DMS 273 treated with DMSO at 0.1 percent for 48 hours (cell line): ENCODE data around the gene TRPM3.

Experiments used
- DNase-seq: peaks from one replicate; lab custom pipeline; 2025; lab: John Stamatoyannopoulos, UW

Gene TRPM3

GRCh38 chr9:70947511-70947910 is 173.9 kb downstream of the TRPM3 start:
- no peak for DNase-seq

GRCh38 chr9:70947086-70947485 is 174.3 kb downstream of the TRPM3 start:
- no peak for DNase-seq

- DNase-seq, result no peak
Observed at GRCh38 chr9:70945301-70945700, 176.1 kb downstream of the TRPM3 start.

- no peak for DNase-seq
Observed at GRCh38 chr9:70941191-70941590, 180.2 kb downstream of the TRPM3 start.

GRCh38 chr9:70940605-70941004 is 180.8 kb downstream of the TRPM3 start:
- no peak for DNase-seq

GRCh38 chr9:70936536-70936935 is 184.9 kb downstream of the TRPM3 start:
- no peak for DNase-seq

GRCh38 chr9:70935856-70936255 is 185.6 kb downstream of the TRPM3 start:
- DNase-seq, result no peak

GRCh38 chr9:70934642-70935041 is 186.8 kb downstream of the TRPM3 start:
- DNase-seq, result no peak

- no peak for DNase-seq
Observed at GRCh38 chr9:70933321-70933720, 188.1 kb downstream of the TRPM3 start.

- DNase-seq, result no peak
Observed at GRCh38 chr9:70932097-70932496, 189.3 kb downstream of the TRPM3 start.

GRCh38 chr9:70927530-70927929 is 193.9 kb downstream of the TRPM3 start:
- DNase-seq, result no peak

GRCh38 chr9:70924895-70925547 is 196.4 kb downstream of the TRPM3 start:
- peak; percentile 53 for DNase-seq

GRCh38 chr9:70924380-70924779 is 197.0 kb downstream of the TRPM3 start:
- no peak for DNase-seq

- DNase-seq, result no peak
Observed at GRCh38 chr9:70923961-70924360, 197.5 kb downstream of the TRPM3 start.

- no peak for DNase-seq
Observed at GRCh38 chr9:70921136-70921535, 200.3 kb downstream of the TRPM3 start.

GRCh38 chr9:70917277-70917676 is 204.1 kb downstream of the TRPM3 start:
- no peak for DNase-seq

- DNase-seq, result no peak
Observed at GRCh38 chr9:70911791-70912190, 209.6 kb downstream of the TRPM3 start.

- DNase-seq, result no peak
Observed at GRCh38 chr9:70910598-70910997, 210.8 kb downstream of the TRPM3 start.

- DNase-seq, result peak; percentile 73
Observed at GRCh38 chr9:70902692-70903131, 218.7 kb downstream of the TRPM3 start.

- no peak for DNase-seq
Observed at GRCh38 chr9:70902171-70902570, 219.2 kb downstream of the TRPM3 start.

GRCh38 chr9:70901746-70902145 is 219.7 kb downstream of the TRPM3 start:
- no peak for DNase-seq

- DNase-seq, result no peak
Observed at GRCh38 chr9:70901013-70901412, 220.4 kb downstream of the TRPM3 start.

GRCh38 chr9:70893580-70894122 is 227.8 kb downstream of the TRPM3 start:
- DNase-seq, result no peak

- DNase-seq, result no peak
Observed at GRCh38 chr9:70888471-70888870, 232.9 kb downstream of the TRPM3 start.
